ENCODE data around the gene ZBTB4.

ZBTB4 gene, protein sequence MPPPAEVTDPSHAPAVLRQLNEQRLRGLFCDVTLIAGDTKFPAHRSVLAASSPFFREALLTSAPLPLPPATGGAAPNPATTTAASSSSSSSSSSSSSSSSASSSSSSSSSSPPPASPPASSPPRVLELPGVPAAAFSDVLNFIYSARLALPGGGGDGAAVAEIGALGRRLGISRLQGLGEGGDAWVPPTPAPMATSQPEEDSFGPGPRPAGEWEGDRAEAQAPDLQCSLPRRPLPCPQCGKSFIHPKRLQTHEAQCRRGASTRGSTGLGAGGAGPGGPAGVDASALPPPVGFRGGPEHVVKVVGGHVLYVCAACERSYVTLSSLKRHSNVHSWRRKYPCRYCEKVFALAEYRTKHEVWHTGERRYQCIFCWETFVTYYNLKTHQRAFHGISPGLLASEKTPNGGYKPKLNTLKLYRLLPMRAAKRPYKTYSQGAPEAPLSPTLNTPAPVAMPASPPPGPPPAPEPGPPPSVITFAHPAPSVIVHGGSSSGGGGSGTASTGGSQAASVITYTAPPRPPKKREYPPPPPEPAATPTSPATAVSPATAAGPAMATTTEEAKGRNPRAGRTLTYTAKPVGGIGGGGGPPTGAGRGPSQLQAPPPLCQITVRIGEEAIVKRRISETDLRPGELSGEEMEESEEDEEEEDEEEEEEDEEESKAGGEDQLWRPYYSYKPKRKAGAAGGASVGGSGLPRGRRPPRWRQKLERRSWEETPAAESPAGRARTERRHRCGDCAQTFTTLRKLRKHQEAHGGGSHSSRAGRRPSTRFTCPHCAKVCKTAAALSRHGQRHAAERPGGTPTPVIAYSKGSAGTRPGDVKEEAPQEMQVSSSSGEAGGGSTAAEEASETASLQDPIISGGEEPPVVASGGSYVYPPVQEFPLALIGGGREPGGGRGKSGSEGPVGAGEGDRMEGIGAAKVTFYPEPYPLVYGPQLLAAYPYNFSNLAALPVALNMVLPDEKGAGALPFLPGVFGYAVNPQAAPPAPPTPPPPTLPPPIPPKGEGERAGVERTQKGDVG

DNA sequence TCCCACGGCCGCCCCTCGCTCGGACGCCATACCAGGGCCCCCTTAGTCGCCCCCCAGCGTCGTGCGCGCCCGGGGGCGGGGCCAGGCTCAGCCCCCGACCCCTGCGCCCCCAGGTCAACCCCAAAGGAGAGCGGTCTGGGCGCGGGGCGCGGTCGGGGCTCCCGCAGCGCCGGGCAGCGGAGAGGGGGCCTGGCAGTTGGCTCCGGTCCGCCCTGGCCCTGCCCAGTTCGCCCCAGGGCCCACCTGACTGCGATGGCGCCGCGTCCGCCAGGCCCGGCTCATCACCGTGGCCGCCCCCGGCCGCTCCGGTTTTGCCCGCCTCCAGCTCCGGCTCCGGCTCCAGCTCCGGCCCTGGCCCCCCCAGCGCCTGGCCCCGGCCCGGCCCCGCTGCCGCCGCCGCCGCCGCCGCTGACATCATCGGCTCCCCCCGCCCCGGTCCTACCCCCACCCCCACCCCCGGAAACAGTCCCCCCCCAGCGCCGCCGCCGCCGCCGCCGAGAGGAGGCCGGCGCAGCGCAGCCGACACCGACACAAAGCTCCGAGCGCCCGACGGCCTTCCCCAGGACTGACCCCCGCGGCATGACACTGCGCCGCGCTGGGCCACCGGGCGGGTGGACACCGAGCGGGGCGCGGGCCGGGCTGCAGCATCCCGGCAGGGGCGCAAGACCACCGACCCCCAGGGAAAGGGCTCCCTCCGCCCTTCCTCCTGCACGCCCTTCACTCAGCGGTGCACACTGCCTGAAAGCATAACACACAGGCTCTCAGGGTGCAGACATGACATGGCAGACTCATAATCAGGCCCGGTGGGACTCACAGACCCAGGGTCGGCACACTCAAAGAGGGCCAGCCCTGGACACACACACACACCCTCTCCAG, at the start of gene ZBTB4:
TSS of gene ZBTB4 (minus strand) at position 419 of the 876 bp plus-strand sequence. CDS start 12,830 bp downstream, outside the sequence.
- peak; percentile 37 to 49 for DNase-seq (ENCODE audit: low read depth in 2 of 2)

DNA sequence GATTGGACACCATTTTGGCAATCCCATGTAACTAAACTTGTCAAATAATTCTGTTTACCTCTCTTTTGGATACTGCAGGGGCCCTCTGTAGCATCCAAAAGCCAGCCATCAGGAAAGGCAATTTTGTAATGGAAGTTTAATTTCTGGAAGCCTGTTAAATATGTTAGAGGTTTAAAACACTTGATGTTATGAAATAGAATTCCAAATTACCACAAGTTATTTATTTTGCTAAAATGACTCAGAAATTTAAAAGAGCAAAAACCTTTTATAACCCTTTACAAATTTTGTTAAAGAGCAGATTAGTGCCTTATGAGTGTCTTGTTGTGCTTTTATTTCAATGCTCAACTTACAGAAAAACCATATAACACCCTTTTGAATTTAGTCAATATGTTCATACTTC, 49.4 kb upstream of the ZBTB4 start:
- DNase-seq (ENCODE audit: low read depth in 2 of 2) = no peak

DNA sequence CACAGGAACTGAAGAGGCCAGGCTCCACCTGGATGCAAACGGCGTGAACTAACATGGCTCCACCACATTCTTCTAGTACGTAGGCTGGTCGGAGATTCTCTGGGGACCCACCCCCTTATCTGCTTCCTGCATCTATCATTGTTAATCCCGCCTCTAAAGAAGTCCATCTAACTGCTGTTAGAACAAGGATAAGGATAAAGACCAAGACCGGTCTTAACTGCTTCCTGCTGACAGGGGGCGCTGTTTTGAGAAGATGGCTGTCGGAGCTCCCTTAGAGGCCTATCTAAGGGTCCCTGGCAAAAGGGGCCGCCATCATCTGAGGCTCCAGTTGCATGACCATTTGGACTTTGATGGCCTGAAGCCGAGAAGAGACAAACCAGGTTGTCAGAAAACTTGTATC, 43.6 kb upstream of the ZBTB4 start:
- DNase-seq (ENCODE audit: low read depth in 2 of 2) = peak in 1 of 2 donors; percentile 21

DNA sequence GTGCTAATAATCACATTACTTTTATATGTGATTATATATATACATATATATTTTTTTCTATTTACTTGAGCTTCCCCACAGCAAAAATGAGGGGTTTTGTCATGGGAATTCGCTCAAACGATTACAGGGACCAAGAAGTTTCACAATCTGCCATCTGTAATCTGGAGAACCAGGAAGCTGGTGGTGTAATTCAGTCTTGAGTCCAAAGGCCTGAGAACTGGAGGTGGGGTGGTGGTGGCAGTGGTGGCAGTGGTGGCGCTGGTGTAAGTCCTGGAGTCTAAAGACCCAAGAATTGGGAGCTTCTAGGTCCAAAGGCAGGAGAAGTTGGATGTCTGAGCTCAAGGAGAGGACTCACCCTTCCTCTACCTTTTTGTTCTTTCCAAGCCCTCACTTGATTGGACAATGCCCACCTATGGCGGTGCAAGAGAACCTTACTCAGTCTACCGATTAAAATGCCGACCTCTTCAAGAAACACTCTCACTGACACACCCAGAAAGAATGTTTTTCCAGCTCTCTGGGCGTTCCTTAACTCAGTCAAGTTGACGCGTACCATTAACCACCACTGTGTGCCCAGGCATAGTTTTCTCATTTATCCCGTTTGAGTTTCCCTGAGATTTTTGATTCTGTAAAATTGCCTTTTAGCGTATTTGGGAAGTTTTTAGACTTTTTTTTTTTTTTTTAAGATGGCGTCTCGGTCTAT, 36.6 kb upstream of the ZBTB4 start:
- DNase-seq (ENCODE audit: low read depth in 2 of 2) = no peak

DNA sequence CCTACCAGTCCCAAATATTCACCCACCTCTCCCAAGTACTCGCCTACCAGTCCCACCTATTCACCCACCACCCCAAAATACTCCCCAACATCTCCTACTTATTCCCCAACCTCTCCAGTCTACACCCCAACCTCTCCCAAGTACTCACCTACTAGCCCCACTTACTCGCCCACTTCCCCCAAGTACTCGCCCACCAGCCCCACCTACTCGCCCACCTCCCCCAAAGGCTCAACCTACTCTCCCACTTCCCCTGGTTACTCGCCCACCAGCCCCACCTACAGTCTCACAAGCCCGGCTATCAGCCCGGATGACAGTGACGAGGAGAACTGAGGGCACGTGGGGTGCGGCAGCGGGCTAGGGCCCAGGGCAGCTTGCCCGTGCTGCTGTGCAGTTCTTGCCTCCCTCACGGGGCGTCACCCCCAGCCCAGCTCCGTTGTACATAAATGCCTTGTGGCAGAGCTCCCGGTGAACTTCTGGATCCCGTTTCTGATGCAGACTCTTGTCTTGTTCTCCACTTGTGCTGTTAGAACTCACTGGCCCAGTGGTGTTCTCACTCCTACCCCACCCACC, 34.5 kb upstream of the ZBTB4 start:
- DNase-seq (ENCODE audit: low read depth in 2 of 2) = no peak

DNA sequence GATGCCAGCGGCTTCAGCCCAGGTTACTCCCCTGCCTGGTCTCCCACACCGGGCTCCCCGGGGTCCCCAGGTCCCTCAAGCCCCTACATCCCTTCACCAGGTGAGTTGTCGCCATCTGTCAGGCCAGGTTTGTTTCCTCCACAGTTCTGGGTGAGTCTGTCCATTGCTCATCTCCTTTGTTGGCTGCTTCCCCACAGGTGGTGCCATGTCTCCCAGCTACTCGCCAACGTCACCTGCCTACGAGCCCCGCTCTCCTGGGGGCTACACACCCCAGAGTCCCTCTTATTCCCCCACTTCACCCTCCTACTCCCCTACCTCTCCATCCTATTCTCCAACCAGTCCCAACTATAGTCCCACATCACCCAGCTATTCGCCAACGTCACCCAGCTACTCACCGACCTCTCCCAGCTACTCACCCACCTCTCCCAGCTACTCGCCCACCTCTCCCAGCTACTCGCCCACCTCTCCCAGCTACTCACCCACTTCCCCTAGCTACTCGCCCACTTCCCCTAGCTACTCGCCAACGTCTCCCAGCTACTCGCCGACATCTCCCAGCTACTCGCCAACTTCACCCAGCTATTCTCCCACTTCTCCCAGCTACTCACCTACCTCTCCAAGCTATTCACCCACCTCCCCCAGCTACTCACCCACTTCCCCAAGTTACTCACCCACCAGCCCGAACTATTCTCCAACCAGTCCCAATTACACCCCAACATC, 33.6 kb upstream of the ZBTB4 start:
- no peak for DNase-seq (ENCODE audit: low read depth in 2 of 2)

DNA sequence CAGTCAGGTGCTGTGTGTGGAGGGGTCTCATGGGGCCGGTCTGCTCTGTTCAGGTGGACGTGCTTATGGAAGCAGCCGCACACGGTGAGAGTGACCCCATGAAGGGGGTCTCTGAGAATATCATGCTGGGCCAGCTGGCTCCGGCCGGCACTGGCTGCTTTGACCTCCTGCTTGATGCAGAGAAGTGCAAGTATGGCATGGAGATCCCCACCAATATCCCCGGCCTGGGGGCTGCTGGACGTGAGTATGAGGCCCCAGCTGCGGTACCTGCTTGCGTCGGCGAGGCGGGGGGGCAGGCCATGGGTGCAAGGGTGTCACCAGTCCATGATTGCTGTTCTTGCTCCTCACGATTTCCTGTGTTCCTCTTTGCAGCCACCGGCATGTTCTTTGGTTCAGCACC, 32.7 kb upstream of the ZBTB4 start:
- no peak for DNase-seq (ENCODE audit: low read depth in 2 of 2)

DNA sequence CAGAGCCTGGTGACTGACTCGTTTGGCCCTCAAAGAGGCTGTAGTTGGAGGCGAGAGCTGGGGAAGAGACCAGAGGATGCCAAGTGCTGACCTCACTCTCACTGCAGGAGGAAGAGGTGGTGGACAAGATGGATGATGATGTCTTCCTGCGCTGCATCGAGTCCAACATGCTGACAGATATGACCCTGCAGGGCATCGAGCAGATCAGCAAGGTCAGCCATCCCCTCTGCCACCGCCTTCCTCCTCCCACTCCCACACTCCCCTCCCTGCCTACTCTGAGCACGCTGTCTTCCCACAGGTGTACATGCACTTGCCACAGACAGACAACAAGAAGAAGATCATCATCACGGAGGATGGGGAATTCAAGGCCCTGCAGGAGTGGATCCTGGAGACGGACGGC, 31.7 kb upstream of the ZBTB4 start:
- DNase-seq (ENCODE audit: low read depth in 2 of 2) = no peak

DNA sequence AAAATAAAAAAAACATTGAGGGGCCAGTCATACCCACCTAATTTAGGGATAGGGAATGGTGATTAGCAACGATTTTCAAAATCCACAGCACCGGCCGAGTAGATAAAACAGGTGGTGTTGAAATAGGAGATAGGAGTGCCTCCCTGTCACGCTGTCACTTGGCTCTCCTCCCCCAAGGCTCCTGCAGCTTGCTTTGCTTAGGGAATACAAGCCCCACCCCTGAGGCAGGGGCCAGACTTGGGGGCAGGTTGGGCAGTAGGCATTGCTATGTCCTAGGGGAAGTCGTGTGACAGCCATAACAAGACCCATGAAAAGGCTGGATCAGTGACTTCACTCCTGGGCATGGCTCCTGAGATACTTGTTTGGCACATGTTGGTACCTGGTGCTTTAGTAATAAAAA, 30.5 kb upstream of the ZBTB4 start:
- no peak for DNase-seq (ENCODE audit: low read depth in 2 of 2)

DNA sequence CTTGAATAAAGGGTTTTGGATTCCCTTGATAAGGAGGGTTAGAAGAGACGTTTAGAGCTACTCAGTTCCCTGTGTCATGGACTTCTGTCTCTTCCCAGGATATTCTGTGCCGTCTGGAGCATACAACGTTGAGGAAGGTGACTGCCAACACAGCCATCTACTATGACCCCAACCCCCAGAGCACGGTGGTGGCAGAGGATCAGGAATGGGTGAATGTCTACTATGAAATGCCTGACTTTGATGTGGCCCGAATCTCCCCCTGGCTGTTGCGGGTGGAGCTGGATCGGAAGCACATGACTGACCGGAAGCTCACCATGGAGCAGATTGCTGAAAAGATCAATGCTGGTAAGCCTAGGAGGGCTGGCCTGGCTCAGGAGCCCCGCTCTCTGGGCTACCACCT, 29.4 kb upstream of the ZBTB4 start:
- no peak for DNase-seq (ENCODE audit: low read depth in 2 of 2)

DNA sequence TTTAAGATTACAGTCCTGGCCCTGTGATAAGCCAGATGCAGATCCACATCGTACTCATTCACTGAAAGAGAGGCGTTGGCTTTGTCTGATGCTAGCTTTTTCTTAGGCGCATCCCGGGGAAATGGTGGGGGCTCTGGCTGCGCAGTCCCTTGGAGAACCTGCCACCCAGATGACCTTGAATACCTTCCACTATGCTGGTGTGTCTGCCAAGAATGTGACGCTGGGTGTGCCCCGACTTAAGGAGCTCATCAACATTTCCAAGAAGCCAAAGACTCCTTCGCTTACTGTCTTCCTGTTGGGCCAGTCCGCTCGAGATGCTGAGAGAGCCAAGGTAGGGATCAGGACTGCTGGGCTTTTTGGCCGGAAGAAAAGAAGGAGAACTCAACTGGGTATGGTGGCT, 28.7 kb upstream of the ZBTB4 start:
- no peak for DNase-seq (ENCODE audit: low read depth in 2 of 2)

DNA sequence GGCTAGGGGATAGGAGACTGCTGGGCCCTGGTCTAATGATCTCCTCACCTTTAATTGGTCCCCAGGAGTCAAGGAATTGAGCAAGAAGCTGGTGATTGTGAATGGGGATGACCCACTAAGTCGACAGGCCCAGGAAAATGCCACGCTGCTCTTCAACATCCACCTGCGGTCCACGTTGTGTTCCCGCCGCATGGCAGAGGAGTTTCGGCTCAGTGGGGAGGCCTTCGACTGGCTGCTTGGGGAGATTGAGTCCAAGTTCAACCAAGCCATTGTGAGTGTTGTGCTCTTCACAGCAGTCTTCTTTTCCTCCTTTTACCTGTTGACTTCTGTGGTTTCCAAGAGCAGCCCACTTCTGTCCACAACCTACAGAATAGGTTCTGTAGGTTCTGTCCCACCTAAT, 24.1 kb upstream of the ZBTB4 start:
- DNase-seq (ENCODE audit: low read depth in 2 of 2) = no peak

DNA sequence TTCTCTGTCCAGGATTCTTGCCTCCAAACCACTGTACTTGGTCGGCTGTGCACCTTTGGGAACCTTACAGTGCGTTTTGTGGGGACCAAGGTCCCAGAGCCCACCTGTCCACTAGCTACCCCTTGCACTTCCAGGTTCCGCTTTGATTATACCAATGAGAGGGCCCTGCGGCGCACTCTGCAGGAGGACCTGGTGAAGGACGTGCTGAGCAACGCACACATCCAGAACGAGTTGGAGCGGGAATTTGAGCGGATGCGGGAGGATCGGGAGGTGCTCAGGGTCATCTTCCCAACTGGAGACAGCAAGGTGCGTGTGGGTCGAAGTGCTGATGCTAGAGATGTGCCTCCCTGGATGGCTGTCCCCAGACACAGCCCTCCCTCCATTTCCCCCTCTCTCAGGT, 23.6 kb upstream of the ZBTB4 start:
- no peak for DNase-seq (ENCODE audit: low read depth in 2 of 2)

DNA sequence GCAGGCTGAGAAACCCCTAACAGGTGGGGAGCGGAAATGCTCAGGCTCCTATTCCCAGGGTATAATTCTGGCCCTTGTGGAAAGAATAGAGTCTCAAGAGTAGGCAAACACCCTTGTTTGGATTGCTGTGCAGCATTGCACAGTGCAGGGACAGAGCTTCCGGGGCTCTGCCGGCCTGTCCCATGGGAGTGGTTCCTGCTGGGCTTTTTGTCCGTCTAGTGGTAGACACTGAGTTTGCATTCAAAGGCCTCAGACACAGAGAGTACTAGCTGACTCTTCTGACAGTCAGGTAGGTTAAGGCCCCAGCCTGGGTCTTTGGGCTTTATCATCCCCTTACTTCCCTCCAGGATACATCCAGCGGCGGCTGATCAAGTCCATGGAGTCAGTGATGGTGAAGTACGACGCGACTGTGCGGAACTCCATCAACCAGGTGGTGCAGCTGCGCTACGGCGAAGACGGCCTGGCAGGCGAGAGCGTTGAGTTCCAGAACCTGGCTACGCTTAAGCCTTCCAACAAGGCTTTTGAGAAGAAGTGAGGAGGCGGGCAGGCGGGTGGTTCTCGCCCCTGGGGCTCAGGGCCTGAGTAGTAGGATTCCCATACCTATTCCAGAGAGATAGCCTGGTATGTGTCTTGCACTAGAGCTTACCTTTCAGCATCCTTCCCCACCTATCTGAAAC, 22.9 kb upstream of the ZBTB4 start:
- DNase-seq (ENCODE audit: low read depth in 2 of 2) = no peak

DNA sequence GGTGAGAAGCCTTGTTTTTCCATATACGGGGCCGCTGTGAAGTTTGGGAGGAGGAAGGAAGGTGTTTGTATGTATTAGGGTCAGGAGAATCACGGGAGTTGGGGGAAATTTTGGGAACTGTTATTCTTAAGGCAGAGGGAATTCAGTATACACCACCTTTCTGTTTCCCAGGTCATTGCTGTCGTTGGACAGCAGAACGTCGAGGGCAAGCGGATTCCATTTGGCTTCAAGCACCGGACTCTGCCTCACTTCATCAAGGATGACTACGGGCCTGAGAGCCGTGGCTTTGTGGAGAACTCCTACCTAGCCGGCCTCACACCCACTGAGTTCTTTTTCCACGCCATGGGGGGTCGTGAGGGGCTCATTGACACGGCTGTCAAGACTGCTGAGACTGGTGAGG, 22.3 kb upstream of the ZBTB4 start:
- DNase-seq (ENCODE audit: low read depth in 2 of 2) = no peak

DNA sequence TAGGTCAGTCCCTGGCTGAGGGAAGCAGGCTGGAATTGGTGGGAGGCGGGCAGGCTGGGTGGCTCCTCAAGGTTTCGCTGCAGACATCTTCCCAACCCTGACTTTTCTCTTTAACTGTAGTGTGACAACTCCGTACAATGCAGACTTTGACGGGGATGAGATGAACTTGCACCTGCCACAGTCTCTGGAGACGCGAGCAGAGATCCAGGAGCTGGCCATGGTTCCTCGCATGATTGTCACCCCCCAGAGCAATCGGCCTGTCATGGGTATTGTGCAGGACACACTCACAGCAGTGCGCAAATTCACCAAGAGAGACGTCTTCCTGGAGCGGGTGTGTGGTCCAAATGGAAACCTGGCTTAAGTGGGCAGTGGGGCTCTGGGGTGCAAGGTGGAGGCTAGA, 19.7 kb upstream of the ZBTB4 start:
- DNase-seq (ENCODE audit: low read depth in 2 of 2) = no peak

DNA sequence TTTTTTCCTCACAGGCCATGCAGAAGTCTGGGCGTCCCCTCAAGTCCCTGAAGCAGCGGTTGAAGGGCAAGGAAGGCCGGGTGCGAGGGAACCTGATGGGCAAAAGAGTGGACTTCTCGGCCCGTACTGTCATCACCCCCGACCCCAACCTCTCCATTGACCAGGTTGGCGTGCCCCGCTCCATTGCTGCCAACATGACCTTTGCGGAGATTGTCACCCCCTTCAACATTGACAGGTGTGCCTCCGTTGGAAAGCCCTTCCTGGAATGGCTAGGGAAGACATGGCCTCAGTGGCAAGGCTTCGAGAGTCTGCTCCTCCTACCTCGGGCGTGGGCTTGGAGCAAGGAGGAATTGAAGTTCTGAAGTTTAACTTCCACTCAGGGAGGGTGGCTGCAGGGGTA, 18.2 kb upstream of the ZBTB4 start:
- no peak for DNase-seq (ENCODE audit: low read depth in 2 of 2)

DNA sequence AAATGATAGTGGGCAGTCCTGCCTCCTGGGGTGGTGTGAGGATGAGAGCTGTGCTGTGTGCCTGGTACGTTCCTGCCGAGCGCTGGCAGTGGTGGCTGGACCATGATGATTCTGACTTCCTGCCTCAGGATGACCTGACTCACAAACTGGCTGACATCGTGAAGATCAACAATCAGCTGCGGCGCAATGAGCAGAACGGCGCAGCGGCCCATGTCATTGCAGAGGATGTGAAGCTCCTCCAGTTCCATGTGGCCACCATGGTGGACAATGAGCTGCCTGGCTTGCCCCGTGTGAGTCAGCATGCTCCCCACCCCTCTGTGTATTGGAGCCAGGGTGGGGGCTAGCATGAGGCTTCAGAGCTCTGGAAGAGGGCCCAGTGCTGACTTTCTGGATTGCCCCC, 17.8 kb upstream of the ZBTB4 start:
- DNase-seq (ENCODE audit: low read depth in 2 of 2) = no peak

DNA sequence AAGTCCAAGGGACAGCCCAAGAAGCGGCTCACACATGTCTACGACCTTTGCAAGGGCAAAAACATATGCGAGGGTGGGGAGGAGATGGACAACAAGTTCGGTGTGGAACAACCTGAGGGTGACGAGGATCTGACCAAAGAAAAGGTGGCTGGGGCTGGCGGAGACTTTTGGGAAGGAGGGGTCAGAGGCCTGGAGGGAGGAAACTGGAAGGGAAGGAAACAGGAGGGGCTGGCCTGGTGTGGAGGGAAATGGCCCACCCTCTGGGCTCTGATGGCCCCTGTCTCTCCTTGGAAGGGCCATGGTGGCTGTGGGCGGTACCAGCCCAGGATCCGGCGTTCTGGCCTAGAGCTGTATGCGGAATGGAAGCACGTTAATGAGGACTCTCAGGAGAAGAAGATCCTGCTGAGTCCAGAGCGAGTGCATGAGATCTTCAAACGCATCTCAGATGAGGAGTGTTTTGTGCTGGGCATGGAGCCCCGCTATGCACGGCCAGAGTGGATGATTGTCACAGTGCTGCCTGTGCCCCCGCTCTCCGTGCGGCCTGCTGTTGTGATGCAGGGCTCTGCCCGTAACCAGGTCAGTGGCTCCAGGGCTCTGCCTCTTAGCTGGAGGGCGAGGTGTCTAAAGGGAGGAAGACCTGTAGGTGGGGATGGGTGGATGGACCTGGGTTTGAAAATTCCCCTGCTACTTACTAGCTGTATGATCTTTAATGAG, 17.2 kb upstream of the ZBTB4 start:
- DNase-seq (ENCODE audit: low read depth in 2 of 2) = no peak

Data from stimulated activated CD4-positive, alpha-beta T cell treated with anti-CD3 and anti-CD28 coated beads, Interleukin-1b, Interleukin-23, amount 100 ng/mL, for 1 hour (primary cell).